ENCODE results near the gene PHAF1. TPM values are rescaled to one million over a fixed set of nuclear protein-coding genes. Genes with fewer than 3 reads are reported as not detected.

The PHAF1 gene
- total and polyA plus RNA-seq, 2 of the 13 experiments (the other 11 are each of a cell fraction or from before 2014, with no cell fraction given), result 48.3 to 174 TPM

GRCh38 chr16:67169642-67170167 is 60.0 kb downstream of the PHAF1 start (continued):
- TF ChIP-seq ZNF142 (CRISPR knock-in tag; IDR thresholded peaks at IDR 0.05) (no peak), ERF (CRISPR knock-in tag; IDR thresholded peaks at IDR 0.05) (0 out of 2 replicates have a peak, but pooled peaks have one; percentile 10), ZNF44 (CRISPR knock-in tag; IDR thresholded peaks at IDR 0.05) (0 out of 2 replicates have a peak, but pooled peaks have one; percentile 16), PAWR (CRISPR knock-in tag; IDR thresholded peaks at IDR 0.05; ENCODE audit: borderline replicate concordance) (no peak), ZNF430 (CRISPR knock-in tag; IDR thresholded peaks at IDR 0.05) (peak; percentile 69; the same call in 1 of the 2 replicates), ZSCAN30 (CRISPR knock-in tag; IDR thresholded peaks at IDR 0.05) (no peak), NR2C2 (CRISPR knock-in tag; IDR thresholded peaks at IDR 0.05; ENCODE audit: borderline replicate concordance) (0 out of 2 replicates have a peak, but pooled peaks have one; percentile 21), ATM (IDR thresholded peaks at IDR 0.05; ENCODE audit: borderline replicate concordance) (no peak), SNAPC4 (CRISPR knock-in tag; IDR thresholded peaks at IDR 0.05) (0 out of 2 replicates have a peak, but pooled peaks have one; percentile 20), PAXIP1 (CRISPR knock-in tag; conservative IDR thresholded peaks at IDR 0.05) (peak; percentile 38; the same call in 1 of the 2 replicates), SRSF4 (IDR thresholded peaks at IDR 0.05; ENCODE audit: low read depth, low read length, poor library complexity, severe bottlenecking) (no peak), ZNF619 (CRISPR knock-in tag; IDR thresholded peaks at IDR 0.05) (no peak), ZMYM2 (CRISPR knock-in tag; IDR thresholded peaks at IDR 0.05) (peak; percentile 75; the same call in 1 of the 2 replicates)

Measured in HepG2 (cell line).